H9 (cell line): ENCODE measurements around the gene GPI. TPM values are rescaled to one million over a fixed set of nuclear protein-coding genes. Genes with fewer than 3 reads are reported as not detected.

ENCODE experiments used
- DNase-seq: peaks from one replicate; pipeline ENCODE4 v3.0.0-alpha.2; 2017
- H2AFZ ChIP-seq: one replicate; pipeline ENCODE4 v1.6.1; 2013; ENCODE audit warnings: mild to moderate bottlenecking, low read length, control low read depth, moderate library complexity
- H2AK5ac ChIP-seq: 2 replicates; pipeline ENCODE4 v1.6.1; 2013; ENCODE audit warnings: low read length, control low read depth, mixed read lengths; ENCODE audit not compliant: insufficient read length
- H2BK120ac ChIP-seq: one replicate; pipeline ENCODE4 v1.6.1; 2013; ENCODE audit warnings: low read depth, mild to moderate bottlenecking, low read length, control low read depth, inconsistent platforms; ENCODE audit not compliant: poor library complexity, severe bottlenecking
- H2BK12ac ChIP-seq: 2 replicates; pipeline ENCODE4 v1.6.1; 2013; ENCODE audit warnings: low read length, control low read depth, mixed read lengths, low read depth; ENCODE audit not compliant: insufficient read length
- H2BK15ac ChIP-seq: 2 replicates; pipeline ENCODE4 v1.6.1; 2013; ENCODE audit warnings: low read depth, low read length, control low read depth
- H2BK20ac ChIP-seq: one replicate; pipeline ENCODE4 v1.6.1; 2013; ENCODE audit warnings: low read depth, mild to moderate bottlenecking, low read length, control low read depth, inconsistent platforms; ENCODE audit not compliant: poor library complexity, severe bottlenecking
- H2BK5ac ChIP-seq: 2 replicates; pipeline ENCODE4 v1.6.1; 2013; ENCODE audit warnings: low read length, control low read depth, mixed read lengths; ENCODE audit not compliant: insufficient read length
- H3K14ac ChIP-seq: 2 replicates; pipeline ENCODE4 v1.6.1; 2013; ENCODE audit warnings: low read length, control low read depth; ENCODE audit not compliant: insufficient read depth
- H3K18ac ChIP-seq: 2 replicates; pipeline ENCODE4 v1.6.1; 2013; ENCODE audit warnings: low read depth, mild to moderate bottlenecking, mixed read lengths, low read length, control low read depth; ENCODE audit not compliant: insufficient read length
- H3K23ac ChIP-seq: 2 replicates; pipeline ENCODE4 v1.6.1; 2013; ENCODE audit warnings: low read length, control low read depth, mixed read lengths, low read depth; ENCODE audit not compliant: insufficient read length
- H3K23me2 ChIP-seq: 2 replicates; pipeline ENCODE4 v1.6.1; 2013; ENCODE audit warnings: low read depth, mild to moderate bottlenecking, mixed read lengths, low read length, control low read depth; ENCODE audit not compliant: insufficient read length, poor library complexity, severe bottlenecking
- H3K27ac ChIP-seq: 2 replicates; pipeline ENCODE4 v1.5.1; 2013; ENCODE audit warnings: low read length, control low read depth, mixed read lengths, low read depth; ENCODE audit not compliant: insufficient read length
- H3K27me3 ChIP-seq: 2 replicates; pipeline ENCODE4 v1.6.1; 2013; ENCODE audit warnings: low read length, control low read depth, inconsistent platforms; ENCODE audit not compliant: insufficient read depth
- H3K4ac ChIP-seq: 2 replicates; pipeline ENCODE4 v1.6.1; 2013; ENCODE audit warnings: low read depth, mild to moderate bottlenecking, control low read depth, inconsistent platforms, low read length, moderate library complexity
- H3K4me1 ChIP-seq: 2 replicates; pipeline ENCODE4 v1.6.1; 2013; ENCODE audit warnings: low read length, control low read depth, inconsistent platforms; ENCODE audit not compliant: insufficient read depth
- H3K4me2 ChIP-seq: 2 replicates; pipeline ENCODE4 v1.6.1; 2013; ENCODE audit warnings: low read length, control low read depth, mixed read lengths; ENCODE audit not compliant: insufficient read length, insufficient read depth
- H3K56ac ChIP-seq: 2 replicates; pipeline ENCODE4 v1.6.1; 2013; ENCODE audit warnings: low read depth, mild to moderate bottlenecking, mixed read lengths, low read length, control low read depth; ENCODE audit not compliant: insufficient read length
- H3K79me1 ChIP-seq: 2 replicates; pipeline ENCODE4 v1.6.1; 2013; ENCODE audit warnings: low read depth, mild to moderate bottlenecking, moderate library complexity, low read length, control low read depth, inconsistent platforms; ENCODE audit not compliant: insufficient read depth, poor library complexity, severe bottlenecking
- H3K79me2 ChIP-seq: 2 replicates; pipeline ENCODE4 v1.6.1; 2013; ENCODE audit warnings: low read length, control low read depth, inconsistent platforms; ENCODE audit not compliant: insufficient read depth
- H3K9ac ChIP-seq: 2 replicates; pipeline ENCODE4 v1.6.1; 2013; ENCODE audit warnings: low read length, control low read depth, mixed read lengths; ENCODE audit not compliant: insufficient read length; ENCODE audit errors: extremely low read depth
- H3K9me3 ChIP-seq: one replicate; pipeline ENCODE4 v1.6.1; 2013; ENCODE audit warnings: low read depth, low read length, inconsistent platforms; ENCODE audit not compliant: control insufficient read depth
- H3T11ph ChIP-seq: one replicate; pipeline ENCODE4 v1.6.1; 2013; ENCODE audit warnings: mild to moderate bottlenecking, low read length, control low read depth, inconsistent platforms
- H4K20me1 ChIP-seq: one replicate; pipeline ENCODE4 v1.6.1; 2013; ENCODE audit not compliant: control insufficient read depth, insufficient read length, insufficient read depth
- H4K5ac ChIP-seq: 2 replicates; pipeline ENCODE4 v1.6.1; 2013; ENCODE audit warnings: low read depth, mild to moderate bottlenecking, mixed read lengths, low read length, control low read depth; ENCODE audit not compliant: insufficient read length
- H4K8ac ChIP-seq: replicated peaks from 2 replicates; pipeline ENCODE4 v1.6.1; 2013; ENCODE audit warnings: low read length, control low read depth, mixed read lengths, low read depth; ENCODE audit not compliant: insufficient read length
- H4K91ac ChIP-seq: 2 replicates; pipeline ENCODE4 v1.6.1; 2013; ENCODE audit warnings: low read depth, mild to moderate bottlenecking, moderate library complexity, mixed read lengths, low read length, control low read depth; ENCODE audit not compliant: insufficient read length
- H3K27ac Mint-ChIP-seq, 3 experiments: 2 replicates in 2 of 3; 3 replicates in 1 of 3; pipeline ENCODE4 v1.8.0; 2020 to 2021; ENCODE audit warnings: mixed read lengths in 3 of 3, mild to moderate bottlenecking in 1 of 3, moderate library complexity in 1 of 3
- H3K27me3 Mint-ChIP-seq: 2 replicates; pipeline ENCODE4 v1.8.0; 2021; ENCODE audit warnings: low read depth, mild to moderate bottlenecking, moderate library complexity, mixed read lengths
- H3K36me3 Mint-ChIP-seq, 3 experiments: 2 replicates in 2 of 3; 3 replicates in 1 of 3; pipeline ENCODE4 v1.8.0; 2020 to 2021; ENCODE audit warnings: low read depth in 3 of 3, mixed read lengths in 3 of 3; ENCODE audit not compliant: insufficient read depth in 1 of 3
- H3K4me1 Mint-ChIP-seq, 2 experiments: 2 replicates each; pipeline ENCODE4 v1.8.0; 2020; ENCODE audit warnings: mixed read lengths in 2 of 2
- H3K4me3 Mint-ChIP-seq, 2 experiments: 2 replicates in 1 of 2; 3 replicates in 1 of 2; pipeline ENCODE4 v1.8.0; 2020 to 2021; ENCODE audit warnings: mild to moderate bottlenecking in 2 of 2, mixed read lengths in 2 of 2, moderate library complexity in 1 of 2
- H3K9me3 Mint-ChIP-seq, 2 experiments: 2 replicates in 1 of 2; 3 replicates in 1 of 2; pipeline ENCODE4 v1.8.0; 2020; ENCODE audit warnings: mild to moderate bottlenecking in 2 of 2, mixed read lengths in 2 of 2, moderate library complexity in 1 of 2
- CTCF ChIP-seq: fragments of 200-600 bp; sonication (generic); conservative IDR thresholded peaks from 3 replicates; pipeline ENCODE4 v1.8.0; 2021; ENCODE audit warnings: antibody characterized with exemption, mild to moderate bottlenecking
- WGBS: extraction: QIAGEN DNeasy Blood & Tissue Kit; methylation state at CpG from one replicate; pipeline ENCODE4 v1.1.7; 2013; ENCODE audit warnings: missing lambda C conversion rate, low lambda C conversion rate, mixed read lengths; ENCODE audit not compliant: insufficient read length; ENCODE audit errors: extremely low coverage; 5-methylcytosine and 5-hydroxymethylcytosine counted together
- total RNA-seq: library from RNA; stranded (reverse); gene quantifications from 2 replicates; pipeline ENCODE4 v1.2.1, GENCODE V29; 2021

The GPI gene
- total RNA-seq, 1 experiment from 2014 or later: 373 TPM

- H3K27me3 ChIP-seq: no peaks in the 10 kb centered on the region
- H4K8ac ChIP-seq: no peak overlapping the region
- Mint-ChIP-seq H3K4me3 (no peak overlapping the region), H3K4me1 (peaks cover 11 to 14% of the 10 kb centered on the region in 2 experiments), H3K27ac (no peak overlapping the region; a peak in 1 of 7 replicates), H3K27me3 (no peaks in the 10 kb centered on the region), H3K9me3 (no peaks in the 10 kb centered on the region), H3K36me3 (peaks cover 47 to 79% (median 76%) of the 10 kb centered on the region in 3 experiments)
- H3K9ac ChIP-seq: no peak overlapping the region
- no peak overlapping the region for H3K14ac ChIP-seq
- no peak overlapping the region for H3K18ac ChIP-seq
- no peak overlapping the region for H3K23ac ChIP-seq
- no peak for TF ChIP-seq CTCF
- H2AFZ ChIP-seq: no peak overlapping the region
- H4K5ac ChIP-seq: no peak overlapping the region
- H2BK120ac ChIP-seq: no peak overlapping the region
- no peak for DNase-seq
- H2BK20ac ChIP-seq: no peak overlapping the region
- H3K23me2 ChIP-seq: peaks cover 7% of the 10 kb centered on the region
- peaks cover 11% of the 10 kb centered on the region for H3K79me1 ChIP-seq
- no peak overlapping the region for H3K4ac ChIP-seq
- no peak overlapping the region for H2AK5ac ChIP-seq
- H4K20me1 ChIP-seq: peaks cover 3% of the 10 kb centered on the region
- WGBS: no CpG with 5 or more reads among the region's 8 CpGs
- H2BK12ac ChIP-seq: no peak overlapping the region
- no peak overlapping the region for H3K4me2 ChIP-seq
- H3T11ph ChIP-seq: no peak overlapping the region
- peaks cover 2% of the 10 kb centered on the region; the same call in 1 of the 2 replicates for H3K4me1 ChIP-seq
- H4K91ac ChIP-seq: no peak overlapping the region
- no peaks in the 10 kb centered on the region for H3K9me3 ChIP-seq
- H2BK5ac ChIP-seq: no peak overlapping the region
- H2BK15ac ChIP-seq: no peak overlapping the region
- H3K27ac ChIP-seq: no peak overlapping the region
- H3K79me2 ChIP-seq: peaks cover 7% of the 10 kb centered on the region; the same call in 1 of the 2 replicates
- H3K56ac ChIP-seq: no peak overlapping the region
These were observed 5.1 kb downstream of the GPI start for GRCh38 chr19:34370117-34370516.
